NOMO-1 treated with dmso at 0.1 percent for 144 hours (cell line): ENCODE measurements around the gene RXRB.

ENCODE experiments used
- DNase-seq: peaks from one replicate; lab custom pipeline; 2025; ENCODE audit not compliant: unreplicated experiment; lab: John Stamatoyannopoulos, UW

RXRB gene

GRCh38 chr6:33177552-33178446 lies 22.7 kb downstream of the RXRB start:
- no peak for DNase-seq

DNA sequence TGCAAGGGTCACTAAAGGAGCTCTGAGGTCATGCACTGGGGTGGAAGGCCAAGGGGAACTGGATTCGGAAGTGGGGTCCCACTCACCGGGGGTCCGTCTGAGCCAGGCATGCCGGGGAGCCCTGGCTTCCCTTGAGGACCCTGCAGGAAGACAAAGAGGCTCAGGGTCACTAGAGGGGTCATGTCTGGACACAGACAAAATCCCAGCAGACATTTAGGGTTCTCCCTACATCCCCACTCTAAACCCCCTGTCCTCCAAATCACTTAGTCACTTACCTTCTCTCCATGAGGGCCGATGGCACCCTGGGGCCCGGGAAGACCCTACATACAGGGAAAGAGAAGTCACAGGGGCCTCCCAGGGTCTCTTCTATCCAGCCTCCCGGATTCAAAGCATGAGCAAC lies 23.6 kb downstream of the RXRB start:
- no peak for DNase-seq

DNA sequence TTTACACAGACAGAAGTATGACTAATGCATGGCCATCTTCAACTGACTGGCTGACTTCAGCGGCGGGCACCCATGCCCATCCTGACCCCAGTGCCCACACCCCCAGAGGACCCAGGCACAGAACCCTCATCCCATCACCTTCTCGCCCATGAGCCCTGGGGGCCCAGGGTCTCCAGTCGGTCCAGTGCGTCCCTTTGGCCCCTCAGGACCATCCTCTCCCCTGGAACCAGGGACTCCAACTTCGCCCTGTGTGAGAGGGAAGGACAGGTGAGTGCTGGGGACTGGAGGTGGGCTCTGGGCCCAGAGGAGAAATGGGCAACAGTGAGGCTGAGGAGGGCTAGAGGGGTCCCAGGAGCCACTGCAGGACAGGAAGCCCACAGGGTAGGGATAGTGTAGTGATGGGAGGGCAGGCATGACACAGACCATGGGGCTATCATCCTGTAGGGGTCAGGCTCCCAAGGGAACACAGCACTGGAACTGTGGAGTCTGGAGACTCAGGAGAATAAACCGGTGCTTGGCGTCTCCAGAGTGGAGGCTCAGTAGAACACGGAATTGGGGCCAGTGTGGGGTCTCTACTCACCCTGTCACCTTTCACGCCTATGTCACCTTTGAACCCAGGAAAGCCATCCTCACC lies 24.9 kb downstream of the RXRB start:
- no peak for DNase-seq

DNA sequence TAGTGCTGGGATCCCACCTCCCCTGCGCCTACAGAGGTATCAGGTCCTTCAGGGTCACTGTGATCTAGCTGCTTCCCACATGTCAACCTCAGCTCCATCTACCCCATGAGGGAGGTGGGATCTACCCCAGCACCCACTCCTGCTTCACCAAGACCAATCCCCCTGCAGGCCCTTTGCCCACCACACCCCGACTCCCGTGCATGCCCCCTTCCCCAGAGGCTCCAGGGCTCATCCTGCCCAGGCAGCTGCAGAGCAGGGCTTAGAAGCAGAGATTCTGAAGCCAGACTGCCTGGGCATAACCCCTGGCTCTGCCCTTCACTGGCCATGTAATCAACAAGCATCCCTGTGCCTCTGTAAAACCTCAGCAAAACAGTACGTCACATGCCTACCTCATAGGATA lies 25.7 kb downstream of the RXRB start:
- DNase-seq: no peak

DNA sequence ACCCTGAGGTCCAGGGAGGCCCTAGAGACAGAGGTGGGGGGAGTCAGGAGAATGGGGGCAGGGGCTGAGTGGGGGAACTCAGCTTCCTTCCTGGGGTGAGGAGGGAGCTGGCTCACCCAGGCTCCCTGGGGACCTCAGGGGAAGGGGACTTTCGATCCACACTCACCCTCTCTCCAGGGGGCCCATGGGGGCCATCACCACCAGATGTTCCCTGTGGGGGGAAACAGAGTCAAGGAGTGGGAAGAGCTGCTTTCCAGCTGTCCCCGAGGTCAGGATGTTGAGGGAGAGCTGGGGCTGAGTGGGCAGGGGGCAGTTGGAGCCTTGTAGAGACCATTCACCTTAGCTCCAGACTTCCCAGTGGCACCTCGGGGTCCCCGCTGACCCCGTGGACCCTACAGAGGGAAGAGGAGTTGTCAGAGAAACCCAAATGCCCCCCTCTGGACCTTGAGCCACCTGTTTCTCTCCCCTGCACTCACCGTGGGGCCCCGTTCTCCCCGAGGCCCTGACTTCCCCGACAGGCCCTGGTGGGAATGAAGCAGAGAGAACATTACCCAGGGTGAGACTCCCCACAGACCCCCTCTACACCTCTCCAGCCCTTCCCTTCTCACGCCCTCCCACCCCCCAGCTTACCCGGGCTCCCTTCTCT lies 26.8 kb downstream of the RXRB start:
- no peak for DNase-seq

DNA sequence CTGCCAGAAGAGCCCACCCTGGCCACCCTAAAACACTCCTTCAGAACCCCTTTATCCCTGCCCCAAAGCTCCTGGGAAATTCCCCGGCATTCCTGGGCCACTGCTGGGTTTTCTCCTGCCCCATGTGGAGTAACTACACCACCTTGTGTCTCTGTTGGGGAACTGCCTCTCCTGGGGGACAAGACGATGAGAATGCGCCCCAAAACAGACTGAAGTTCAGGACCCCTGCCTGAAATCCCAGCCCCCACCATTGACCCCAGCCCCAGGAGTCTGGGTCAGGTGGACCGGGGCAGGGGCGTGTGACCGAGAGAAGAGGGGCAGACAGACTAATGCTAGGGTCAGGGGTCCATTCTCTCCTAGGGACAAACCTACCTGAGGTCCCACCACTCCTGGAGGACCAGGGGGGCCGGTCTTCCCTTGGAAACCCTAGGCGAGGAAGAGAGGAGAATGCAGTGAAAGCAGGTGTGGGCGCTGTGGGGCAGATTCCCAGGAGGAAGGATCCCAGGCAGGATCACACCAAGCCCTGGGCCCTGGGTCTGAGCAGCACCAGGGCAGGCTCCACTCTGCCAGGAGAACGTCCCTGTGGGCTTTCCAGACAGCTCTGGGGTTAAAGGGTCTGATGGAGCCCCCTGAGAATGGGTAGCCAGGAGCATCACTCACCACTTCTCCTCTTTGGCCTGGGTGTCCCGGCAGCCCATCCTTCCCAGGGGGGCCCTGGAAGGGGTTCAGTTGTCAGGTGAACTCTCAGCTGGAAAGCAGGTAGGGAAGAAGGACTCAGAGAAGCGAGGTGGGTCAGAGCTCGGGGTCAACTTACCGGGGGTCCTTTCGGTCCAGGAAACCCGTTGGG lies 27.6 kb downstream of the RXRB start:
- no peak for DNase-seq

DNA sequence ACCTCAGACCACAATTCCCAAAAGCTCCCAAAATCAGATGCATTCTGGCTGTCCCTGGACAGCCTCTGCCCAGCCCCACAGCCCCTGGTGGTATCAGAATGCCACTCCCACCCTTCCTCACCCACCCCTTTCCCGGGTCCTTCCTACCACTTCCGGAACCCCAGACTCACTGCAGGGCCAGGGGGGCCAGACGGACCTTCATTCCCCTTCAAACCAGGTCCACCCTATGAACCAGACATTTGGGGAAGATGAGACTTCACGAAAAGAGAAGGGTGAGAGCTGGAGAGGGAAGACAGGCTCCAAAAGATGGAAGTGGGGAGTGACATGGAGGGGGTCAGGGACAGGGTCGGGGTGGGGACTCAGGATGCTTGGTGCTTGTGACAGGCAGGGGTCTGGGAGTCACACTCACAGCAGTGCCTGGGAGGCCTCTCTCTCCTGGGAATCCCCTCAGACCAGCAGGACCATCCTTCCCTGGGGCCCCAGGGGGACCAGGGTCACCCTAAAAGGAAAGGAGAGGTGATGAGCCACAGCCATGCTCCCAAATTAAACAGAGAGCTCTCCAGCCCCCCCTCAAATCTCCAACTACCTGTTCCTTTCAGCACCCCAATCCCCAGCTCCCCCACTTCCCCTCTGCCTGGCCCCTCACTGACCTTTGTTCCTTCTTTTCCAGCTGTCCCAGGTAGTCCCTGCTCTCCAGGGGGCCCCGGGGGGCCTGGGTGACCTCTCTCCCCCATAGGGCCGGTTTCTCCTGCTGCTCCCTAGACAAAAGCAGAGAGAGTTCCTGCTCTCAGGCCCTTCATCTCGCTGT lies 28.4 kb downstream of the RXRB start:
- DNase-seq: no peak

- DNase-seq: no peak
Observed at GRCh38 chr6:33171016-33171879, 29.2 kb downstream of the RXRB start.

- no peak for DNase-seq
Observed at GRCh38 chr6:33170176-33171015, 30.1 kb downstream of the RXRB start.

GRCh38 chr6:33169291-33170175 lies 30.9 kb downstream of the RXRB start:
- no peak for DNase-seq

DNA sequence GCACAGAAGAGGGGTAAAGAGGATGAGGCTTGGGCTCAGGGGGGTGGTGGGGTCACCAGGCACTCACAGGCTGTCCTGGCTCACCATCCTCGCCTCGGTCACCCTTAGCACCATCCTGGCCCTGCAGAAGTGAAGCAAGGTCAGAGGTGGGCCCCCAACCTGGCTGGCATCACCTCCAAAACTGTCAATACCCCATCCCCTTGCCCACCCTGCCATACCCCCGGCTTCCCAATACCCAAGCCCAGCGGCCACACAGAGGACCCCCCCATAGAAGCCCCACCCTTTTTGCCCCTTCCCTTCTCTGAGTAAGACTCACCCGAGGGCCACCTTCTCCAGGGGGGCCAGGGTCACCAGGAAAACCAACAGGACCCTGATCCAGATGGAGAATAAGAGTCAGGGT lies 31.8 kb downstream of the RXRB start:
- DNase-seq: no peak

DNA sequence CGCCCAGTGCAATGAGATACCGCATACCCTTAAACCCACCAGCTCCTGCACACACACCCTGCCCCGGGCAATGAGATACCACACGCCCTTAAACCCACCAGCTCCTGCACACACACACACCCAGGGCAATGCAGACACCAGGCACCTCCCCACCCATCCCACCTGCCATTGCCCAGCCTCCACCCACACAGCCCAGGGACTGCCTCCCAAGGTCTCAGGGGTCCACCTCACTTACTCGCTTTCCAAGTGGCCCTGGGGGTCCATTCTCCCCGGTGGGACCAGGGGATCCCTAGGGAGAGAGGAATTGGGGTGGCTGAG lies 32.2 kb downstream of the RXRB start:
- DNase-seq: no peak

DNA sequence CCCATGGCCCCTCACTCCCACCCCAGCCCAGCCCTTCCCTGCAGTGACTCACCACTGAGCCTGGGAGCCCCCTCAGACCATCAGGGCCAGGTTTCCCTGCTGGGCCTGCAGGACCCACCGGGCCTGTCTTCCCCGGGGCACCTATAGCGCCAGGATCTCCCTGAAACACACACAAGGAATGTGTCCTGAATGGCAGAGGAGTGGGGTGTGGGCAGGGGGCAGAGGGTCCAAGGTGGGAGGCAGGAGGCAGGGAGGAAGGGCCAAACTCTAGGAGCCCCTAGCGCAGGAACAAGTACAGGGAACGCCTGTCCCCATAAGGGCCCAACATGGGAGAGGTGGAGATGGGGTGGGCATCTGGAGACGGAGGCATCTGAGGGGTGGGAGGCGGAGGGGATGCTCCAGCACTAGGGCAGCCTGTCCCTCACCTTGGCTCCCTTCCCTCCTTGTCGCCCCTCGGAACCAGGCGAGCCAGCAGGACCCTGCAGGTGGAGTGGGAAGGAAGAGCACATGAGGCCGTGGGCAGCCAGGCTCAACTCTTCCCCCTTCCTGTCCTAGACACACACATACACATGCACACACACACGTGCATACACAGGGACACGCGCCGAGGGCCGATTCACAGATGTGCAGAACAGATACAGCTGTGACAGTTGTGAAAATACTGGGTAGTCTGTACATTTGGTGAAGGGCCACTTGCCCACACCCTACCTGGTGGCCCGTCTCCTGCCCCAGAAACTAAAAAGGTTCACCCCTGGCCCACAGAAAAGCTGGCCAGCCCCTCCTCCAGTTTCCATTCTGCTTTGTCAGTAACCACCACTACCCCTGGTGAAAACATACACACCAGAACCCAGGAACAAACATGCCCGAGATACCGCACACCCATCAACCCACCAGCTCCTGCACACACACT lies 32.8 kb downstream of the RXRB start:
- no peak for DNase-seq

- DNase-seq: no peak
Observed at GRCh38 chr6:33166811-33167210, 33.7 kb downstream of the RXRB start.

- DNase-seq: no peak
Observed at GRCh38 chr6:33166363-33166762, 34.1 kb downstream of the RXRB start.

DNA sequence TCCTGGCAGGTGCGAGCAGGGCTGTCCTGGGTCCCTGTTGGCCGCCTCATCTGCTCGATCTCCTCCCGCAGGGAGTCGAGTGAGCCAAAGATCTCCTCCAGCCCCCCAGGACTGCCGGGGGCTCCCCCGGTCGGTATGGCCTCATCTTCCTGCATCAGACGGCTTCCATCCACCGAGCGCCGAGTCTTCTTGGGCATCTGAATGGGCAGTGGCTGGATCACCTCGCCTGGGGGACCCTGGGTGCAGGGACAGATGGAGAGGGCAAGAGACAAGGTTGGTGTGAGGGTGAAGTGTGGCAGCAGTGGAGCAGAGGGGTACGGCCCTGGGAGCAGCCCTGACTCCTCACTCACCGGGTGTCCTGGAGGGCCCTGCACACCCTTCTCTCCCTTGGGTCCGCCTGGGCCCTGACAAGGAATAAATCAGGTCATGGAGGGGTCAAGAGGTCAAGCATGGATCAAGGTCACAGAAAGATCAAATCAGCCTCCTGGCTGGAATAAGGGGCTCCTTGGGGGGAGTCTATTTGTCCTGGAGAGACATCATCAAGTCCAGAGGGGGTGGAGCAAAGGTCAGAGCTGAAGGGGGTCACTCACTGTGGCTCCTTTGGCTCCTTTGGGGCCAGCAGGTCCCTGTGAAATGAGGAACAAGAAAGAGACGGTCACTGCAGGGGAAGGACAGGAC lies 34.7 kb downstream of the RXRB start:
- no peak for DNase-seq
